ENCODE results near the gene LPCAT2. TPM values are rescaled to one million over a fixed set of nuclear protein-coding genes. Genes with fewer than 3 reads are reported as not detected.

The LPCAT2 gene, protein sequence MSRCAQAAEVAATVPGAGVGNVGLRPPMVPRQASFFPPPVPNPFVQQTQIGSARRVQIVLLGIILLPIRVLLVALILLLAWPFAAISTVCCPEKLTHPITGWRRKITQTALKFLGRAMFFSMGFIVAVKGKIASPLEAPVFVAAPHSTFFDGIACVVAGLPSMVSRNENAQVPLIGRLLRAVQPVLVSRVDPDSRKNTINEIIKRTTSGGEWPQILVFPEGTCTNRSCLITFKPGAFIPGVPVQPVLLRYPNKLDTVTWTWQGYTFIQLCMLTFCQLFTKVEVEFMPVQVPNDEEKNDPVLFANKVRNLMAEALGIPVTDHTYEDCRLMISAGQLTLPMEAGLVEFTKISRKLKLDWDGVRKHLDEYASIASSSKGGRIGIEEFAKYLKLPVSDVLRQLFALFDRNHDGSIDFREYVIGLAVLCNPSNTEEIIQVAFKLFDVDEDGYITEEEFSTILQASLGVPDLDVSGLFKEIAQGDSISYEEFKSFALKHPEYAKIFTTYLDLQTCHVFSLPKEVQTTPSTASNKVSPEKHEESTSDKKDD
- 34.1 and 35.6 TPM in 2 replicates for total RNA-seq (ENCODE audit: low replicate concordance)

DNA sequence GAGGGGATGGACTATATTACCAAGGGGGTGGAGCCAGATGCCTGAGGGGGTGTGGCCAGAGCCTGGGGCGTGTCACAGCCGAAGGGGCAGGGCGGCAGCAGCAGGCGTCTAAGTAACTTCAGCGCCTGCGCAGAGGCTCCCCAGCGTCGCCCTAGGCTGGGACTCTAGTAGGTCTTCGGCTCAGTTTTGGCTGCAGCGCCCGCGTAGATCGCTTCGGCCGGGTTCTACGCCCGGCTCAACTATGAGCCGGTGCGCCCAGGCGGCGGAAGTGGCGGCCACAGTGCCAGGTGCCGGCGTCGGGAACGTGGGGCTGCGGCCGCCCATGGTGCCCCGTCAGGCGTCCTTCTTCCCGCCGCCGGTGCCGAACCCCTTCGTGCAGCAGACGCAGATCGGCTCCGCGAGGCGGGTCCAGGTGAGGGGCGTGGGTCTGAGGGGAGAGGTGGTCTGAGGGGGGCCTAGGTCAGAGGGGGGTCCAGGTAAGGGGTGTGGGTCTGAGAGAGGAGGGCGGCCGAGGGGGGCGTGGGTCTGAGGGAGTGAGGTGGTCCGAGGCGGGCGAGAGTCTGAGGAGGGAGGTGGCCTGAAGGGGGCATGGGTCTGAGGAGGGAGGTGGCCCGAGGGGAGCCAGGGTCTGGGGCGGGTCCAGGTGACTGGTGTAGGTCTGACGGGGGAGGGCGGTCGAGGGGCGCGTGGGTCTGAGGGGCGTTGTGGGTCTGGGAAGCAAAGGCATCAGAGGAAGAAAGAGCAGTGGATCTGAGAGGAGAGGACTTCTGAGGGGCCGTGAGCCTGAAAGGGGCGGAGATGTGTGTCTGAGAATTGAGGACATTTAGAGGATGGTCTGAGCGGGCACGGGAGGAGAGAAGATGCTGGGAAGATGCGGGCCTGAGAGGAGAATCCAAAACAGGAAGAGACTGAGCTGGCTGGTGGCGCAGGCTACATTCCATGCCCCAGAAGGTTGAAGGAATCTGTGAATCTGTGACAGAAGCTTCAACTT is at the start of gene LPCAT2:
LPCAT2 (plus strand) TSS at position 132 of the 991 bp plus-strand sequence; CDS start at position 242, 110 bp downstream.
- peak; percentile 90 for DNase-seq (ENCODE audit: low read depth)
- TF ChIP-seq, protein P1, sequence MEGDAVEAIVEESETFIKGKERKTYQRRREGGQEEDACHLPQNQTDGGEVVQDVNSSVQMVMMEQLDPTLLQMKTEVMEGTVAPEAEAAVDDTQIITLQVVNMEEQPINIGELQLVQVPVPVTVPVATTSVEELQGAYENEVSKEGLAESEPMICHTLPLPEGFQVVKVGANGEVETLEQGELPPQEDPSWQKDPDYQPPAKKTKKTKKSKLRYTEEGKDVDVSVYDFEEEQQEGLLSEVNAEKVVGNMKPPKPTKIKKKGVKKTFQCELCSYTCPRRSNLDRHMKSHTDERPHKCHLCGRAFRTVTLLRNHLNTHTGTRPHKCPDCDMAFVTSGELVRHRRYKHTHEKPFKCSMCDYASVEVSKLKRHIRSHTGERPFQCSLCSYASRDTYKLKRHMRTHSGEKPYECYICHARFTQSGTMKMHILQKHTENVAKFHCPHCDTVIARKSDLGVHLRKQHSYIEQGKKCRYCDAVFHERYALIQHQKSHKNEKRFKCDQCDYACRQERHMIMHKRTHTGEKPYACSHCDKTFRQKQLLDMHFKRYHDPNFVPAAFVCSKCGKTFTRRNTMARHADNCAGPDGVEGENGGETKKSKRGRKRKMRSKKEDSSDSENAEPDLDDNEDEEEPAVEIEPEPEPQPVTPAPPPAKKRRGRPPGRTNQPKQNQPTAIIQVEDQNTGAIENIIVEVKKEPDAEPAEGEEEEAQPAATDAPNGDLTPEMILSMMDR (IDR thresholded peaks at IDR 0.05; ENCODE audit: insufficient read depth, low read length) = peak; percentile 1
- H3K4me3 ChIP-seq (ENCODE audit: low read depth, low read length) = peak within 1 kb of the TSS; percentile 70

DNA sequence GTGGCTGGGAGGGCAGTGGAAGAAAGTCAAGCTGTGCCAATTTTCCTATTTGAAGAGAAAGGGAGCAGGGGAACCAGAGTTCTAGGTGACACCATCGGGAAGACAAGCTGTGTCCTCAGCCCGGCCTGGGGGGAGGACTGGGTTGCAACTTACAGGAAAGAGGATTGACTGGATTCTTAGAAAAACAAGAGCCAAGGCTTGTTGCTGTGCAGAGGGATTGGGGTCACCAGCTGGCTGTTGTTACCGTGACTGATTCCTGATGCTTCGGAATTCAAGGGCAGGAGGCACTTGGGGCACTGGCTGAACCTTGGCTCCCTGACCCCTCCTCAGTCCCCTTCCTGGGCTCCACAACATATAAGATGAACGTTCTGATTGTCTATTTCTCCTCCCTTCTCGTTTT is 46.6 kb upstream of the LPCAT2 start:
- TF ChIP-seq, protein P1 (IDR thresholded peaks at IDR 0.05; ENCODE audit: insufficient read depth, low read length) = no peak
- H3K4me3 ChIP-seq (ENCODE audit: low read depth, low read length) = no peak overlapping the region
- no peak for DNase-seq (ENCODE audit: low read depth)

DNA sequence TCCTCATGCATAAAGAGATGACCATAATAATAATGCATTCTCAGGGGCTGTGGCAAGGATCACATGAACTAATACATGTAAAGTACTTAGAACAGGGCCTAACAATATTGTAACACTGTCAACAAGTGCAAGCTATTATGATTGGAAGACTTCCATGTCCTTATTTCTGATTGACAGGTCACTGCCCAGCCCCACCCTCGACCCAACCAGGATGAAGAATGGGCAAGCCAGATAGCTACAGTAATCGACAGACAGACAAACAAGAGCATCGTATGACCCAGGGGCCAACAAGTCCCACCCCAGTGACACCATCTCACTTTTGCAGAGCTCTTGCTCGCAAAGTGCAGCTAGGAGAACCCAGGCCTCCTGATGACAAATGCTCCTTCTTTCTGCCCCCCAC is 44.5 kb upstream of the LPCAT2 start:
- no peak for DNase-seq (ENCODE audit: low read depth)
- TF ChIP-seq, protein P1 (IDR thresholded peaks at IDR 0.05; ENCODE audit: insufficient read depth, low read length) = no peak
- H3K4me3 ChIP-seq (ENCODE audit: low read depth, low read length) = no peak overlapping the region

DNA sequence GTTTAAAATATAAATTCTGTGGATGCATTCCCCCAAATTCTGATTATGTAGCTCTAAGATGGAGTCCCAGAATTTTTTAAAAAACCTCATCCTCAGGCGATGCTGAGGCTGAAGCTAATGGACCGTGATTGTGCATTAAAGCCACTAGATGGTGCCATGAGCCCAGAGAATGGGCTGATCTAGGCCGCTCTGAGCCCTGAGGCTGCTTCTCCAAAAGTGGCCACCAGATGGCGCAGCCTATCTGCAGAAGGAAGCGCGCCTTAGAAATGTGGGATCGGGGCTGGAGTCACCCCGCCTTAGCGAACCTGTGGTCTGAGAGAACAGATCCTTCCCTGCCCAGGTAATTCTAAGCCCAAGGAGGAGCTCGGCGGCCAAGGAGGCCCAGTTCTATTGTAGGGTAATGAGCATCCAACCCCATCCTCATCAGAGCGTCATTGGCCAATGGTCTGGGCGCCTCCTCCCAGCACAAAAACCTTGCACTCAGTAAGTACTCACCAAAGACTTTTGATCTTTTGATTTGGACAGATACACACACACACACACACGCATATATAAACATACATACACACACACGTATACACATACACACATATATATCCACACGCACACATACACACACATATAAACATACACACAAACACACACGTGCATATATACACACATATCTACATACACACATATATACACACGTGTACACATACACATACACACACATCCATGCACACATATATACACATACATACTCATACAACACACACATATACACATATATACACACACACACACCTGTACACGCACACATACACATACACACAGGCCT is 43.6 kb upstream of the LPCAT2 start:
- DNase-seq (ENCODE audit: low read depth) = peak; percentile 90
- TF ChIP-seq, protein P1 (IDR thresholded peaks at IDR 0.05; ENCODE audit: insufficient read depth, low read length) = peak; percentile 94
- H3K4me3 ChIP-seq (ENCODE audit: low read depth, low read length) = peak overlapping the region; percentile 52

DNA sequence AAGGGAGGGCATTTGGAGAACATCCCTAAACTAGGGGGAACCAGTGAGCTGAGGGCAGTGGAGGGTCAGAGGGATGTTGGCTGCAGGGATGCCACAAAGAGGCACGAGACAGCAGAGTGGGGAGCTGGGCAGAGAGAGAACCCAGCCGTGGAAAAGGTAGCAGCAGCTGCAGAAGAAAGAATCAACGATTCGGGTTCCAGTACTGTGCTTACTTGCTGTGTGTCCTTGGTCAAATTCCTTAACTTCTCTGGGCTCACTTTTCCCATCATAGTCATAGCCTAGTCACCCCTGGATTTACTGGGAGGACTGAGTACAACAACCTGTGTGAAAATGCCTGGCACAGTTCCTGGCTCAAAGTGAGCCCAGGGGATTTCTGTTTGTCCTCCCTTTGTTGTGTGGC is 42.7 kb upstream of the LPCAT2 start:
- TF ChIP-seq, protein P1 (IDR thresholded peaks at IDR 0.05; ENCODE audit: insufficient read depth, low read length) = no peak
- H3K4me3 ChIP-seq (ENCODE audit: low read depth, low read length) = no peak overlapping the region
- no peak for DNase-seq (ENCODE audit: low read depth)

DNA sequence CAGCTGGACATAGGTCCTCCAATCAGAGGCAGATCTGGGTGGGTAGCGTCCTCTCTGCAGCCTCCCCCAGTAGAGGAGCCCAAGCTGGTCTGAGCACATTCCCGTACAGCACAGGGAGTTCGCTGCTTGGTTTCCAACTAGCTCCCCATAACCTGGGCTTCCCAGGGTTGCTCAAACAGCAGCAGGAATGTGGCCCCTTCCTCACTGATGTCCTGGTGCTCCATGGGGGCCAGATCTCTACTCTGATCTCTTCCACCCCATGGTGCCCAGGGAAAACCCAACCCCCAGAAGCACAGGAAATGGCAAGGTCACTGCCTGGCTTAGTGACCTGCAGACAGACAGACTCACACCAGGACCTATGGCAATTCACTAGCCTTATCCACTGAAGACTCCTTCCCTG is 41.0 kb upstream of the LPCAT2 start:
- H3K4me3 ChIP-seq (ENCODE audit: low read depth, low read length) = no peak overlapping the region
- no peak for DNase-seq (ENCODE audit: low read depth)
- TF ChIP-seq, protein P1 (IDR thresholded peaks at IDR 0.05; ENCODE audit: insufficient read depth, low read length) = no peak

Measured in fibroblast of the aortic adventitia (primary cell).